ENCODE data around the gene CEP55.

DNA sequence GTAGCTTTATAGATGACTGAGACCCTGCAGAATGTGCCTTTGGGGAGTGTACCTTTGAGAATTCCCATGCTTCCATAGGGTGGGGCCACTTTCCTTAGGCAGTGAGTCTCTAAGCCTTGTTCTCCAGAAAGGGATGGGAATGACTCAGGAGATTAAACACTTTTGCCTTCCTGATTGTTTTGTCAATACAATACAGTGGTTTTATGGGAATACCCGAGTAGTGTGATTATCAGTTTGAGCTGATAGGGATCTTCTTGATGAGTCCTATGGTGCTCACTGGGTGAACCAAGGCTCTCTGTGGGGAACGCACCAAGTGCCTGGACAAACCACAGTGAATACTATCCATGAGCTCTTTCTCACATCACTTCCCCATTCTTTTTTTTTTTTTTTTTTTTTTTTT, 20.5 kb upstream of the CEP55 start:
- no peak for TF ChIP-seq FOXK2 (IDR thresholded peaks at IDR 0.05)
- TF ChIP-seq CTBP1 (IDR thresholded peaks at IDR 0.05; ENCODE audit: borderline replicate concordance): no peak
- no peak for TF ChIP-seq ZNF384 (IDR thresholded peaks at IDR 0.05)
- no peak for TF ChIP-seq FOXM1 (IDR thresholded peaks at IDR 0.05; ENCODE audit: borderline replicate concordance)
- no peak for TF ChIP-seq LEF1 (IDR thresholded peaks at IDR 0.05; ENCODE audit: borderline replicate concordance)
- TF ChIP-seq, protein P1, sequence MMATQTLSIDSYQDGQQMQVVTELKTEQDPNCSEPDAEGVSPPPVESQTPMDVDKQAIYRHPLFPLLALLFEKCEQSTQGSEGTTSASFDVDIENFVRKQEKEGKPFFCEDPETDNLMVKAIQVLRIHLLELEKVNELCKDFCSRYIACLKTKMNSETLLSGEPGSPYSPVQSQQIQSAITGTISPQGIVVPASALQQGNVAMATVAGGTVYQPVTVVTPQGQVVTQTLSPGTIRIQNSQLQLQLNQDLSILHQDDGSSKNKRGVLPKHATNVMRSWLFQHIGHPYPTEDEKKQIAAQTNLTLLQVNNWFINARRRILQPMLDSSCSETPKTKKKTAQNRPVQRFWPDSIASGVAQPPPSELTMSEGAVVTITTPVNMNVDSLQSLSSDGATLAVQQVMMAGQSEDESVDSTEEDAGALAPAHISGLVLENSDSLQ (IDR thresholded peaks at IDR 0.05): no peak
- no peak for TF ChIP-seq BHLHE40 (IDR thresholded peaks at IDR 0.05; ENCODE audit: borderline replicate concordance)
- TF ChIP-seq TARDBP (IDR thresholded peaks at IDR 0.05): no peak
- TF ChIP-seq SP1 (IDR thresholded peaks at IDR 0.05): no peak
- TF ChIP-seq ARNT (IDR thresholded peaks at IDR 0.05): no peak
- TF ChIP-seq ELF4 (IDR thresholded peaks at IDR 0.05): no peak
- no peak for TF ChIP-seq SUZ12 (IDR thresholded peaks at IDR 0.05)
